ENCODE measurements around the gene TMEM263. TPM values are rescaled to one million over a fixed set of nuclear protein-coding genes. Genes with fewer than 3 reads are reported as not detected.

Gene TMEM263
- total and polyA plus RNA-seq, 2 of the 8 experiments (the other 6 are each of a cell fraction or from before 2014, with no cell fraction given), result 2.9 to 12.3 TPM

DNA sequence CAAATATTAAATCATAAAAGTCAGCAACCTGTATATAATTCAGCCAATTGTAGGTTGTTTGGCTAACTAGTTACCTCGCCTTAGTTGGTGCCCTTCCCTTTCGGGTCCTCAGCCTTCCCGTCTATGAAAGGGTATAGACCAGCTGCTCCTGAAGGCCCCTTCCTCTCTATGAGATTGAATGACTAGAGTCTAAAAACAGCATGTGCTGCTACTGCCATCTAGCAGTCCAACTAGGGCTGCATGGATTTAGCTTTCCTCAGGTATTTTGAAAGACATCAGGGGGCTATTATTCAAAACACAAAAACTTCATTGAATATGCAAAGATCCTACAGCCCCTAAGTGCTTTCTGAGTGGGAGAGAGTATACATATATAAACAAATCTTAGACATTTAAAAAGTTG lies 37.0 kb upstream of the TMEM263 start (continued):
- TF ChIP-seq, protein P1, sequence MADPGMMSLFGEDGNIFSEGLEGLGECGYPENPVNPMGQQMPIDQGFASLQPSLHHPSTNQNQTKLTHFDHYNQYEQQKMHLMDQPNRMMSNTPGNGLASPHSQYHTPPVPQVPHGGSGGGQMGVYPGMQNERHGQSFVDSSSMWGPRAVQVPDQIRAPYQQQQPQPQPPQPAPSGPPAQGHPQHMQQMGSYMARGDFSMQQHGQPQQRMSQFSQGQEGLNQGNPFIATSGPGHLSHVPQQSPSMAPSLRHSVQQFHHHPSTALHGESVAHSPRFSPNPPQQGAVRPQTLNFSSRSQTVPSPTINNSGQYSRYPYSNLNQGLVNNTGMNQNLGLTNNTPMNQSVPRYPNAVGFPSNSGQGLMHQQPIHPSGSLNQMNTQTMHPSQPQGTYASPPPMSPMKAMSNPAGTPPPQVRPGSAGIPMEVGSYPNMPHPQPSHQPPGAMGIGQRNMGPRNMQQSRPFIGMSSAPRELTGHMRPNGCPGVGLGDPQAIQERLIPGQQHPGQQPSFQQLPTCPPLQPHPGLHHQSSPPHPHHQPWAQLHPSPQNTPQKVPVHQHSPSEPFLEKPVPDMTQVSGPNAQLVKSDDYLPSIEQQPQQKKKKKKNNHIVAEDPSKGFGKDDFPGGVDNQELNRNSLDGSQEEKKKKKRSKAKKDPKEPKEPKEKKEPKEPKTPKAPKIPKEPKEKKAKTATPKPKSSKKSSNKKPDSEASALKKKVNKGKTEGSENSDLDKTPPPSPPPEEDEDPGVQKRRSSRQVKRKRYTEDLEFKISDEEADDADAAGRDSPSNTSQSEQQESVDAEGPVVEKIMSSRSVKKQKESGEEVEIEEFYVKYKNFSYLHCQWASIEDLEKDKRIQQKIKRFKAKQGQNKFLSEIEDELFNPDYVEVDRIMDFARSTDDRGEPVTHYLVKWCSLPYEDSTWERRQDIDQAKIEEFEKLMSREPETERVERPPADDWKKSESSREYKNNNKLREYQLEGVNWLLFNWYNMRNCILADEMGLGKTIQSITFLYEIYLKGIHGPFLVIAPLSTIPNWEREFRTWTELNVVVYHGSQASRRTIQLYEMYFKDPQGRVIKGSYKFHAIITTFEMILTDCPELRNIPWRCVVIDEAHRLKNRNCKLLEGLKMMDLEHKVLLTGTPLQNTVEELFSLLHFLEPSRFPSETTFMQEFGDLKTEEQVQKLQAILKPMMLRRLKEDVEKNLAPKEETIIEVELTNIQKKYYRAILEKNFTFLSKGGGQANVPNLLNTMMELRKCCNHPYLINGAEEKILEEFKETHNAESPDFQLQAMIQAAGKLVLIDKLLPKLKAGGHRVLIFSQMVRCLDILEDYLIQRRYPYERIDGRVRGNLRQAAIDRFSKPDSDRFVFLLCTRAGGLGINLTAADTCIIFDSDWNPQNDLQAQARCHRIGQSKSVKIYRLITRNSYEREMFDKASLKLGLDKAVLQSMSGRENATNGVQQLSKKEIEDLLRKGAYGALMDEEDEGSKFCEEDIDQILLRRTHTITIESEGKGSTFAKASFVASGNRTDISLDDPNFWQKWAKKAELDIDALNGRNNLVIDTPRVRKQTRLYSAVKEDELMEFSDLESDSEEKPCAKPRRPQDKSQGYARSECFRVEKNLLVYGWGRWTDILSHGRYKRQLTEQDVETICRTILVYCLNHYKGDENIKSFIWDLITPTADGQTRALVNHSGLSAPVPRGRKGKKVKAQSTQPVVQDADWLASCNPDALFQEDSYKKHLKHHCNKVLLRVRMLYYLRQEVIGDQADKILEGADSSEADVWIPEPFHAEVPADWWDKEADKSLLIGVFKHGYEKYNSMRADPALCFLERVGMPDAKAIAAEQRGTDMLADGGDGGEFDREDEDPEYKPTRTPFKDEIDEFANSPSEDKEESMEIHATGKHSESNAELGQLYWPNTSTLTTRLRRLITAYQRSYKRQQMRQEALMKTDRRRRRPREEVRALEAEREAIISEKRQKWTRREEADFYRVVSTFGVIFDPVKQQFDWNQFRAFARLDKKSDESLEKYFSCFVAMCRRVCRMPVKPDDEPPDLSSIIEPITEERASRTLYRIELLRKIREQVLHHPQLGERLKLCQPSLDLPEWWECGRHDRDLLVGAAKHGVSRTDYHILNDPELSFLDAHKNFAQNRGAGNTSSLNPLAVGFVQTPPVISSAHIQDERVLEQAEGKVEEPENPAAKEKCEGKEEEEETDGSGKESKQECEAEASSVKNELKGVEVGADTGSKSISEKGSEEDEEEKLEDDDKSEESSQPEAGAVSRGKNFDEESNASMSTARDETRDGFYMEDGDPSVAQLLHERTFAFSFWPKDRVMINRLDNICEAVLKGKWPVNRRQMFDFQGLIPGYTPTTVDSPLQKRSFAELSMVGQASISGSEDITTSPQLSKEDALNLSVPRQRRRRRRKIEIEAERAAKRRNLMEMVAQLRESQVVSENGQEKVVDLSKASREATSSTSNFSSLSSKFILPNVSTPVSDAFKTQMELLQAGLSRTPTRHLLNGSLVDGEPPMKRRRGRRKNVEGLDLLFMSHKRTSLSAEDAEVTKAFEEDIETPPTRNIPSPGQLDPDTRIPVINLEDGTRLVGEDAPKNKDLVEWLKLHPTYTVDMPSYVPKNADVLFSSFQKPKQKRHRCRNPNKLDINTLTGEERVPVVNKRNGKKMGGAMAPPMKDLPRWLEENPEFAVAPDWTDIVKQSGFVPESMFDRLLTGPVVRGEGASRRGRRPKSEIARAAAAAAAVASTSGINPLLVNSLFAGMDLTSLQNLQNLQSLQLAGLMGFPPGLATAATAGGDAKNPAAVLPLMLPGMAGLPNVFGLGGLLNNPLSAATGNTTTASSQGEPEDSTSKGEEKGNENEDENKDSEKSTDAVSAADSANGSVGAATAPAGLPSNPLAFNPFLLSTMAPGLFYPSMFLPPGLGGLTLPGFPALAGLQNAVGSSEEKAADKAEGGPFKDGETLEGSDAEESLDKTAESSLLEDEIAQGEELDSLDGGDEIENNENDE (IDR thresholded peaks at IDR 0.05; ENCODE audit: insufficient replicate concordance, low read length), result peak; percentile 35
- TF ChIP-seq CHD2 (IDR thresholded peaks at IDR 0.05; ENCODE audit: low read length), result no peak
- no peak for TF ChIP-seq EP300 (IDR thresholded peaks at IDR 0.05; ENCODE audit: borderline replicate concordance in 1 of 2, low read depth in 2 of 2, low read length in 2 of 2)
- TF ChIP-seq, protein P2, sequence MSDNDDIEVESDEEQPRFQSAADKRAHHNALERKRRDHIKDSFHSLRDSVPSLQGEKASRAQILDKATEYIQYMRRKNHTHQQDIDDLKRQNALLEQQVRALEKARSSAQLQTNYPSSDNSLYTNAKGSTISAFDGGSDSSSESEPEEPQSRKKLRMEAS (IDR thresholded peaks at IDR 0.05), result peak; percentile 23; the same call in 1 of the 2 replicates
- no peak for TF ChIP-seq NANOG (IDR thresholded peaks at IDR 0.05; ENCODE audit: insufficient read depth, low read depth, low read length, poor library complexity, severe bottlenecking)
- no peak for TF ChIP-seq CBX5 (IDR thresholded peaks at IDR 0.05; ENCODE audit: low read depth, low read length)
- TF ChIP-seq JUND (IDR thresholded peaks at IDR 0.05; ENCODE audit: low read length), result peak; percentile 41; the same call in 1 of the 2 replicates
- TF ChIP-seq POLR2AphosphoS5 (IDR thresholded peaks at IDR 0.05; ENCODE audit: low read depth, low read length), result no peak

All from H1 (cell line).